SIG-M5 (cell line): ENCODE measurements around the gene TSFM.

Experiments used
- DNase-seq: peaks from one replicate; lab custom pipeline; 2025; lab: John Stamatoyannopoulos, UW

TSFM gene

DNA sequence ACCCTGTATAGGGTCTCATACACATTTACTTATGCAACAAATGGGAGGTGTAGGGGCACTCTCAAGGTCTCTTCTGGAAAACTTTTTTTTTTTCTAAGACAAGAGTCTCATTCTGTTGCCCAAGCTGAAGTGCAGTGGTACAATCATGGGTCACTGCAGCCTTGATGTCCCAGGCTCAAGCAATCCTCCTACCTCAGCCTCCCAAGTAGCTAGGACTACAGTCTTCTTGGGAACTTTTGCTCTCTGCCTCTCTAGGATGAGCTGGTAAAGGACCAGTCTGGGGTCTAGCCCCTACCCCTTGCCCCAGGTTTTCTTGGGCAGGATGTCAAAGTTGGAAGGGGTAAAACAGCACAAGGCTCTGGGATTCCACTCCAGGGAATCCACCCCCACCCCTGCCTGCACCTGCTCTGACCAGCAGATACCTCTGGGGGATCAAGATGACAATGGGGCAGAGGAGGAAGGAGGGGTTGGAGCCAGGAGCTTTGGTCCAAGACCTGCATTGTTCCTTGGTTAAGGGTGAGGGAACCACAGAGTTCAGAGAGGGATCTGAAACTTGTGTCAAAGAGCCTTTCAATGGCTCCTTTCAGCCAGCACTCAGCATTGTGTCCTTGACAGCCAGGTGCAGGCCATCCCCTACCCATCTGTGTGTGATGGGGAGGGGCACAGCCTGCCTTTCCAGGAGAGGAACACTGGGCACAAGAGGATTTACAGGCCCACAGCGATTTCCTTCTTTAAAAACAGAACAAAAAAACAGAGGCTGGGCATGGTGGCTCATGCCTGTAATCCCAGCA is 51.7 kb downstream of the TSFM start:
- DNase-seq = no peak

DNA sequence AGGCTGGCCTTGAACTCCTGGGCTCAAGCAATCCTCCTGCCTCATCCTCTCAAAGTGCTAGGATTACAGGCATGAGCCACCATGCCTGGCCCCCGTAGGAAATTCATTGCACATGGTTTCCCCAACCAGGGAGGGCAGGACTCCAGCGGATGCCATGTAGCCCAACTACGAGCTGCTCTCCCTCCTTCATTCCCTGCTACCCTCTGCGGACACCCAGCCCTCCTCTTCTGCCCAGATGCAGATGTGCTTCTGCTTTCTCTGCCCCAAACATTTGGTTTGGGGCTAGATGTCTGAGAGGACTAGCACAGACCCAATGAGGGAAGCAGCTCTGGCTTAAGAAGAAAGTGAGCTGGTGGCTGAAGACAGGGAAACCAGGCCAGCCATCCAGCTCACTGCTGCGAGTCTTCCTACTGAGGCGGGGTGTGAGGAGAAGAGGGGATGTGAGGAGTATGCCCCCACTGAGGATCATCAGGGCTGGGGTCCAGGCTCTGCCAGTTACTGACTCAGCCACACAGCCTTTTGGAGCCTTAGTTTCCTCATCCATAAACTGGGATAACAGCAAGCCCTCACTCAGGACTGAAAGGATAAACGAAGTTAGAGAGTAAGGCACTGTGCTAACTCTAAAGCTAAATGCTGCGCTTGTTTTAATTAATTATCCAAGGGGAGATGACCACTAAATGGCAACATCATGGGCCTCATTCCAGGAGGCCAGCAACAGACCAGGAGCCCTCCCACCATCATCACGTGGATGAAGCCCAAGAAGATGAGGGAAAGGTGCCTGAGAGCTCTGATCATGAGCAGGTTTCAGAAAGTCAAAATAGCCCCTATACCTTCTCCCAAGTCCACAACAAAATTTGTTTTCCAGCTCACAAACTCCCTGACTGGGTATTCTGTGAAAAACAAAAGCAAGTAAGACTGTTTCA is 53.0 kb downstream of the TSFM start:
- no peak for DNase-seq

DNA sequence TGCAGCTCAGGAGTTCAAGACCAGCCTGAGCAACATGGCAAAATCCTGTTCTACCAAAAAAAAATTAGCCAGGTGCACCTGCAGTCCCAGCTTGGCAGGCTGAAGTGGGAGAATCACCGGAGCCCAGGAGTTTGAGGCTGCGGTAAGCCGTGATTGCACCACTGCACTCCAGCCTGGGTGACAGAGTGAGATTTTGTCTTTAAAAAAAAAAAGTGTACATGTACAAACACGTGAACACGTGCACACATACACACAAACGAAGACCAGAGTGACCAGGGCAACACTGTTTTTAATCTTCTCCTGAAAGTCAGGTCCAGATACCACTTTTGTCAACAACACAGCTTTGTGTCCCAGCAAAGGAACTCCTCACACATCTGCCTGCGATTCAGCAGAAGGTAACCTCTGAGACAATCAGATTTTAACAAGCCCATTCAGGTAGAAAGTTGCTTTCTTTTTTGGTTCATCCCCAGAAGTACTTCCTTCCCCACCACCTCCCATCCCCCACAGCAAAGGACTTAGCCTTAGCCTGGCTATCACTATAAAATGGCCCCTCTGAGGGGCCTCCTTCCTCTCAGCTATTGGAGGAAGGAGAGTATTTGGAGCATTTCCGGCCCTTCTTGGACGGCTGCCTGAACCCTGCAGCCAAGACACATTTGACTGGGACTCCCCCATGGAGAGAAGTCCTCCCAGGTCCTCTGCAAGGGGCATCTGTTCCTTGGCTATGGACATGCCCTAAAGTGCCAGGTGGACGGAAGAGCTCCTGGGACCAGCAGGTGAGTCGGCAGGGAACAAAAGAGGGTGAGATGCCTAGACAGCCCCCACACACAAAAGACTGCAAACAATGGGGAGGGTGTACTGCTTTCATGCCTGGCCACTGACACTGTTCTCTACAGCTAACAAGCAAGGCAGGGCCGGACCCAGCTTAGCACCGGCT is 54.1 kb downstream of the TSFM start:
- DNase-seq = no peak

DNA sequence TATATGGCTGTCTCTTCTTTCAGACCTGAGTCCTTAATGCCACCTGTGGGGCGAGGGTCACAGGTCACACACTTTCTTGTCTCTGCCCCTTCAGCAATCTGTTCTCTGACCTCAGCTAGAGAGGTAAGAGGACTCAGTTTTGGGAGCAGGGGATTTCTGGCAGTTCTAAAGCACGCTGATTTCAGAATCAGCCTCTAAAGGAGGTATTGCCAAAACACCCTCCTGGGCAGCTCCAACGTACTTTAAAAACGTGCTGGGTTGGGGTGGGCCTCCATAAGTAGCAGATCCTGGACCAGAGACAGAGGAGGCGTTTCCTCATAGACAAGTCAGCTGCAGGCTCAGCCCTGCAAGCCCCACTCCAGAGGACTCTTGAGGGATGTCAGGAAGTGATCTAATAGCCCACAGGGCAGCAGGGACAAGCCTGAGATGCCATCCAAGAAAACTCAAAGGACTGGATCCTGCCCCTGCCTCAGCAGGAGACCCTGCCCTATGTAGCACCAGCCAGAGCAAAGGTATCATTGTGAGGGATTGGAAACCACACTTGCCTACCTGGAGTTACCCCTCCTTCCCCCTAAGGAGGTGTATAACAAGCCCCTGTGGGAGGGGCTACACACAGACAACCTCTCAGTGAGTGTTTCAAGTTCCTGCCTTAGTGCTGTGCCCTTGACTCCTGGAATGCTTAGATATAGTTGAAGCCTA is 55.4 kb downstream of the TSFM start:
- no peak for DNase-seq

DNA sequence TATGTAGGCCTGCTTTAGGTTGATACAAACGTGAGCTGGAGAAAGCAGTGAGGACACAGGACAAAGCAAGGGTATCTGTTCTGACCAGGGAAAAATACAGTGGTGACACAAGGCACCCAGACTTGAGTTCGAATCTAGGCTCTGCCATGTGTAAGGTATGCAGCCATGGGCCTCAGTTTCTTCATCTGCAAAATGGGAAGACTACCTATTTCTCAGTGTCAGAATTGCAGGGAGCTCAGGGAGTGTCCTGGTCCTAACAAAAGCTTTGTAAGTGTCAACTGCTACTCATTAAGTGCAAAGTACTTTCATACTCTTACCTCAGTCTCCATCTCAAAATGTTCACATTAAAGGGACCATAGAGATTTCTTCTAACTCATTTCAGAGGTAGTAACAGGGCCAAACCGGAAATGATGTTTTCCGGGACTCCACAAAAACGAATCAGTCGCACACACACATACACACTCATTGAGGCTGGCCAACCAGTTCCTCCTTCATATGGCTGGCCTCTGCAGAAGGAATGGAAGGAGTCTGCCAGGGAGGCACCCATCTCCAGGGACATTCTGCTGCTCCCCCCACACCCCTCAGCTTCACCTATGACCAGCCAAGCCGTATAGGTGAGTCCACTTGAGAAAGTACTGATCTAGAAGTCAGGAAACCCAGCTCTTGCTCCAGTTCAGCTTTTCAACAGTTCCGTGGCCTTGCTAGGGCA is 56.2 kb downstream of the TSFM start:
- no peak for DNase-seq

DNA sequence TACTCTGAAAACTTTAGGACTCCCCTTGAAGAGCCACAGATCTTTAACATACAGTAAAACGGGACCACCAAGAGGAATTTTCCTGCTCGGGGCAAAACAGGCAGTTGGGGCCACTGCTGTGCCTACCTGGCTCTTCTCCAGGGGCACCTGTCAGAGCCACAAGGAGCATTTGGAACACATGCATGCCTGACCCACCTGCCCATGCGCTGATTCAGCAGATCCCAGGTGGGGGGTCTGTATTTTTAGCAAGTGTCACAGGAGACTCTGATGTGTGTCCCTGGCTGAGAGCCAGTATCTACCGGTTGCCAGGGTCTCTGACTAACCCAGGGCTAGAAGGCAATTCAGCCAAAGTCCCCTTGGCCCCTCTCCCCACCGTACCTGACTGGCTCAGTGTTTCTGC is 57.4 kb downstream of the TSFM start:
- no peak for DNase-seq

DNA sequence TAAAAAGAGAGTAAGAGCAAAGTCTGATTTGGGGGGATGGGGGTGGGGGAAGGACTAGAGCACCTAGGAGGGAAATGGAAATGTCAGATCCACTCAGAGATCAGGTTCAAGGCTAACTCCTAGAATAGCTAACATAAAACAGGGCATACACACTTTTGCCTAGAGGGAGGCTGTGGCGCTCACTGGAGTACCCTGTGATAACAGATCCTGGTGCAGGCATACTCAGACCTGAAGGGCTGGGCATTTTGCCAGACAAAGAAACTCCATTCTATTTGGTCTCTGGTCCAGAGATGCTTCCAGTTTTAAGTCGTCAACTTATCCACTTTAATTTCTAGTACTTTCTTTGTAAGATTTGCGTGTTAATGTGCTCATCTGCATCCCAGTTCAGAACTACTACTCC is 58.1 kb downstream of the TSFM start:
- DNase-seq = no peak

DNA sequence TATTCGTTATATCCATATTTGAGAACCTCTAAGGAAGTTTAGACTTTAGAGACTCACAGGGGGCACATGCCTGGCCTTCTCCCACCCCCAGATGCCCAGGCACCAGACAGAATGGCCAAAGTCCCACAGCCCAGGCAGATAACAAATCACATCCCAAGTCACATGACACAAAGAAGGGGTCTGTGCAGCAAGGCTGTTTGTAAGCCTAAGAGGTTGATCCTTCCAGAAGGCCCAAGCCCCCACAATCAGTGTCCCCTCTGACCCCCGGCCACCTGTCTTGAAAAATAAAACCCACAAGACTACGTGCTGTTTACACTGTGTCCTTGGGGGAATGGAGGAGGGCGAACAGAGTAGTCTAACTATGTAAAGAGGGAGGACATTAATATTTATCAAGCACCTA is 58.9 kb downstream of the TSFM start:
- no peak for DNase-seq

DNA sequence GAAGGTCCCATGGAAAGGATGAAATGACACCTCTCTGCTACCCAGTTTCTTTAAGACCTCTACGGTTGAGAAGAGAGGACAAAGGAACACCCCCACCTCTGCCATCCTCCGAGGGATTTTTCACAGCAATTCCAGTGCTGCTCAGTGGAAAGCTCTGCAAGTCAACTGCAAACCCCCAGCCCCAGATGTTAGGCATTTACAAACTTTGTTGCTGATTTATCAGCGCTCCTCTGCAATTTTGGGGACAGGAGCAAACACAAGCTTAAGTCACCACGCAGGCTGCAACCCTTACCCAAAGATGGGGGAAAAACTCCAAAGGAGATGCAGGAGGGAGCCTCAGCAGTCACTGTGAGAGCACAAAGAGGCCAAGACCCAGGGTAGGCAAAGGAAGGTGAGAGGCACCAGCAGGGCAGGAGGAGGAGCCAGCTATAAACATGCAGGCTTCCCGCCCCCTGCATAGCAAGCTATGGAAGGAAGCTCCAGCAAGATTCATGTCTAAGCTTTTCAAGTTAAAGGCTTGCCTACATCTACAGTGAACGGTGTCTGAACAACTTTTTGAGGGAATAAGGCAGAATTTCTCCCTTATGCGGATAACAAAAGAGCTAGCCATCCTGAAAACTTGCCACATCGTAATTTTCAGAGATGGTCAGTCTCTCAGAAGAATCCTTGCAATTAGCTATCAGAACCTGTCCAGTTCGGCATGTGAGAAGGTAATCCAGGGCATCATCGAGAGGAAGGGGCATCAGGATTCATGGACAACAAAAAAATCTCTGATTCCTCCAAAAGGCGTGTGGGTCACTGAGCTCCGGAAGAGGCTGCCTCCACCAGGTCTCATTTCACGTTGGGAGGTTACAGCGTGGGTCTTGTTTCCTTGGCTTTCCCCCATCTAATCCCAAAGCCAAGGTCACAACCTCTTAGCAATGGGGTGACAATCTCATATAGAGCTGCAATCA is 60.0 kb downstream of the TSFM start:
- no peak for DNase-seq

DNA sequence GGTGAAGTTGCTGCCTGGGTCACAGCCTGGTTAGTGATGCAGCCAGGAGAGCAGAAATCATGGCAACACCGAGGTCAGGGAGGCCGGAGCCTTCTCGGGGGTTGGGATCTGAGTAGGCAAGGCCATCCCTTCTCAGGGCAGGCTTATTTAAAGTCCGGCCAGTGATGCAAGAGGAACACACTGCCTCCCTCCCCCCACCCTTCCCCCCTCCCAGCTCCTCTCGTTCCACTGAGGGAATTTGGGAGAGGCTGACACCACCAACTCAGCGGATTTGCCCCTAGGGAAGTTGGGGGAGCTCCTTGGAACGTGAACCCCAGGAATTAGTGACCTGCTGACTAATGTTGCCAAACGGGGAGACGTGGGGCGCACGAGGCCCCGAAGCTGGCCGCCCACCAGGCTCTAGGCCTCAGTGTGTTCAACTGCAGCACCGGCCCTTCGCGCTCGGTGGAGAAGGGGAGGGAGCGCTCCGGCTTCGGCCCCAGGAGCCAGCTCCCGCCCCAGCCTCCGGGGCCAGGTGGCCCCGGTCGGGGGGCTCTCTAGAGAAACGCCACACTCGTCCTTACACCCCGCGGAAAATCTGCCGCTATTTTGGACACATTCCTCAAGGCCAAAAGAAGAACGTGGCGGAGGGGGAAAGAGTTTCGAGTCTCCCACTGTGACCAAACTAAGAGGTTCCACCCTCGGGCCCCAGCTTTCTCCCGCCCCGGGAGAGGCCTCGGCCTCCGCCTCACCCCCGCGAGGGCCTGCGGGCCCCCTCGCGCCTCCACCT is 62.3 kb downstream of the TSFM start:
- no peak for DNase-seq

DNA sequence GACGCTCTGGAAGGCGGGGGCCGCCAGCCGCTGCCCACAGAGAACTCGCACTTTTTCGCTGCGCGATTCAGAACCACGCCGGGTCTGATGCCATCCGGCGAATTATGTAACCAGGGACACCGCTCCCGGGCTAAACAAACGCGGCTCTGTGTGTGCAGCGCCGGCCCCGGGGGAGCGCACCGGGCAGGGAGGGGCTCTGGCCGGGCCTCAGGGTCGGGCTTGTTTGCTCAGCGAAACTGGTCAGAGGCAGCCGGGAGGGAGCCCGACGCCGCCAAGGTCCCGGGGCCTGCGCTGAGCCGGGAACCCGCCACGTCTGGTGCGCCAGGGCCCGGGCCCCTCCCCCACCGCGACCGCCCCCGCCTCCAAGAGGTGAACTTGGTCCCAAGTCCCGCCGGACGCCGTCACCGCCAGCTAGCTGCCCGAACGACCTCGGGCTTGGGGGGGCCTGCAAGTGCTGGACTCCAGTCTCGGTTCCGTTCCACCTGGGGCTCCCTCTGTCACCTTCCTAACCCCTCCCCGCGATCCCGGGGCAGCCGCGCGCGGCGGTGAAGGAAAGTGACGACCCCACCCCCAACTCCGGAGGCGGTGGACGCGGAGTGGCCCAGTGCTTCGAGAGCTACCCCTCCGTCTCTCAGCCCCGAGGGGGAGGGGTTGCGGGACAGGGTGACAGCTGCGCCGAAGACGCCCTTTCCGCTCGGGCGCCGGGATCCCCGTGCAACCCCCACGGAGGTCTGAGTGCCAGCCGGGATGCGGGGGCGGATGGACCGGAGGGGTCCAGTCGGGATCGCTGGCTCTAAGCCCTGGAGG is 63.1 kb downstream of the TSFM start:
- no peak for DNase-seq

DNA sequence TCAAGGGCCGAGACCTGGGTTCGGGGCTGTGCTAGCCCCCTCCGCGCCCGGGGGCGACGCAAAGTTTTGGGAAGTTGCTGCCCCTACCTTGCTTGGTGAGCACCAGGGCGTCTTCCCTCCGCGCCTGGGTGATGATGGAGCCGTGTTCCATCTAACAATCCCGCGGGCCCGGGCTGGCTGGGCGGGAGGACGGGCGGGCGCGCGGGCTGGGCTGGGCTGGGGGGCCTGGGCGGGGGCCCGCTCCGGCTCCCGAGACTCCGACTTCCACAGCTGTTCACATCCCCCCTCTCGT is 63.6 kb downstream of the TSFM start:
- DNase-seq = no peak

DNA sequence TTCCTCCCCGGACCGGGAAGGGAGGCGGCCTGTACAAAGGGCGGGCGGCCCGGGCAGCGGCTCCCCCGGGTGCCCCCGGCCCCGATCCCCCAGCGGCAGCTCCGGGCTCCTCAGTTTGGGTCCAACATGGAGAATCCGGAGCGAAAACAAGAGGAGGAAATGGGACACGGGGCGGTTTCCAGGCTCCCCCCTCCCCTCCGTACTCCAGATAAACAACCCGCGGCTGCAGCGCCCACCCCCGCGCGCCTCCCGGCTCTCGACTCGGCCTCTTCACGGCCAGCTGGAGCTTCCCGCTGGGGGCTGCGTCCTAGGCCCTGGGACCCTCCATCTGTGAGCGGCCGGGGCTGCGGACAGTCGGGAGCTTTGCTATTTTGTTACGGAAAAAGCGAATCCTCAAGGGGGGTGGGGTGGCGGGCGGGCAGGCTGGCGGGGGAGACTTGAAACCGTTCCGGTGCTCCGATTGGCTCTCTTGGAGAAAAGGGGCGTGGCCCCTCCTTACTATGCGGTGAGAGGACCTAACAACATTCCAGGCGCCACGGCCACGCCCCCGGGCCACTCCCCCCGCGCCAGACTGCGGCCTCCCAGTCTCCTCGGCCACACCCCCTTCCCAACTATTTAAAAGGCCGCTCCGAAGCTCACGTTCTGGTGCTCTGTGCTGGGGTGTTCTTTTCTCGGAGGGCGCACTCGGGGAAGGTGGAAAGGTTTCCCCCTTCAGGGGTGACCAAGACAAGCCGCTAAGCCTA is 64.2 kb downstream of the TSFM start, which contains the start of gene CTDSP2:
TSS of gene CTDSP2 (minus strand) at position 153 of the 743 bp plus-strand sequence. CDS start 294 bp downstream, outside the sequence.
- DNase-seq = peak; percentile 63
